HG03378 (cell line): Measurements from ENCODE around the gene CTBP1.

ENCODE experiments used
- ATAC-seq: cut with Tn5 transposase; IDR thresholded peaks from one replicate; pipeline ENCODE4 v1.9.1; 2021; ENCODE audit warnings: mild to moderate bottlenecking, moderate library complexity; ENCODE audit not compliant: unreplicated experiment

Gene CTBP1

DNA sequence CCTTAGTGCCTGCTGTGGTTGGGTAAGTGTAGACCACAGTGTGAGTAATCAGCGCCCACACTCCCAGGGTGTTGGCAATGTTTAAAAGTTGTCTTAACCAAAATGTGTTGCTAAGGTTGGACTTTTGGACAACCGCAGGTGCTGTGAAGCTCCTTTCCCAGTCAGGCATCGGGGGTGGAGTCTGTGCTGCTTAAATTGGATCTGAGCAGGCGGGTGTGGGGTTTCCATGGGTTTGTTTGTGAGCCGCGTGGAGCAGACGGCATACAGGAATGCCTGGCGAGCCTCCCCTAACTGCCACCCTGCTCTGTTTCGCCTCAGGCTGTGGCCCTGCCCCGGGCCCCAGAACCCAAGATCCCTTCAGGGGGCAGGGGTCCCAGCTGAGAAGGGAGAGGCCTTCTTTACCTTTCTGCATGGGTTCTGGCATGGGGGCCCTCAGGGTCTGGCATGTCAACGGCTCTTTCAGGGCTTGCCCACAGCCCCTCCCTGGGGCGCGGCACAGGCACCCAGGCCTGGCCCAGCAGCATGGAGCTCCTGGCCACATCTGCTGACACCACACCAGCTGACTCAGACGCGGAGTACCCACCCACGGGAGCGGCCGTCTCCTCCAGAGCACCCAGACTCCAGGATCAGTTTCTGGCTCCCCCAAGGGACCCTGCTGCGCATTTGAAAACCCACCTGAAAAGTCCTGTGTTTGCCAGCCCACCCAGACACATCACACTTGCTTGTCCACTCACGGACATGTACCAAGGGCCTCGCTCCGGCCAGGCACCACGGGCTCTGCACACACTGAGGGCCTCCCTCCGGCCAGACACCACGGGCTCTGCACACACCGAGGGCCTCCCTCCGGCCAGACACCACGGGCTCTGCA lies 71.4 kb downstream of the CTBP1 start:
- no peak for ATAC-seq

DNA sequence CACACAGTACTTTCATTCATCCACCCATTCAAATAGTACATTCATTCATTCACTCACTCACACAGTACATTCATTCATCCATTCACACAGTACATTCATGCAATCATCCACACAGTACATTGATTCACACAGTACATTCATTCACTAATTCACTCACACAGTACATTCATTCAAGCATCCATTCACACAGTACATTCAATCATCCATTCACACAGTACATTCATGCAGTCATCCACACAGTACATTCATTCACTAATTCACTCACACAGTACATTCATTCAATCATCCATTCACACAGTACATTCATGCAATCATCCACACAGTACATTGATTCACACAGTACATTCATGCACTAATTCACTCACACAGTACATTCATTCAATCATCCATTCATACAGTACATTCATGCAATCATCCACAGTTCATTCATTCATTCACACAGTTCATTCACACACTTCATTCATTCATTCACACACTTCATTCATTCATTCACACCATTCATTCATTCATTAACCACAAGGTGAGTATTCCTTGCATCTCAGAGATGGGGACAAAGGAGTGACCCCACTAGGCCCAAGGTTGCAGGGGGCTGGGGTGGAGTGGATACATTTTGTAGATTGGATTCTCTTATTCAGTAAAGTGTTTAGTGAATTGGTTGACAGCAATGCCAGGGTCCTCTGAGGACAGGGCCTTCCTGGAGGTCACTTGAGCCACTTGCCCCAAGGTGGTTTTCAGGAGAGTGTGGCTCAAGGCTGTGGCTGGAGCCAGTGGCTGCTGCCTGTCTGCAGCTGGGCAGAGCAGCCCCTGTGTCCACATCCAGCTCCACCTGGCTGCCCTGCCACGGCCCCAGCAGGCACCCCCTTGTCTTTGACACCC lies 72.3 kb downstream of the CTBP1 start:
- ATAC-seq, result no peak

DNA sequence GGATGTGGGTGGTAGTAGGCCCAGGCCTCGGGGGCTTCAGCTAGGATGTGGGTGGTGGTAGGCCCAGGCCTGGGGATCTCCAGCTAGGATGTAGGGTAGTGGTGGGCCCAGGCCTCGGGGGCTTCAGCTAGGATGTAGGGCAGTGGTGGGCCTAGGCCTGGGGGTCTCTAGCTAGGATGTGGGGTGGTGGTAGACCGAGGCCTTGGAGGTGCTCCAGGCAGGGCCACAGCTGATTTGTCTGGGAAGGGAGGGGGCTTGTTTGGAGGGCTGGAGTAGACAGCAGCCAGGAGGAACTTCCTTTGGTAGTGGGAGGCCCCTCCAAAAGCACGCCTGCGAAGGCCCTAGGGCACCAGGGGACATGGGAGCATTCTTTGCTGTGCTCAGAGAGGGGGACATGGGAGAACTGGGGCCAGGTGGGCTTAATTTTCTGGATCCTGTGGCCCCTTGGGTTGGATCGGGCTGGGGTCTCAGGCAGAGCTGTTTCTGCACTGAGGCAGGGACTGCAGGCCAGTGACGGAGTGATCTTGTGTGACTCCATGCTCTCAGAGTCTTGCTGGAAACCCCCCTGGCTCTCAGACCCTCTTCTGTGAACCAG lies 73.2 kb downstream of the CTBP1 start:
- no peak for ATAC-seq

DNA sequence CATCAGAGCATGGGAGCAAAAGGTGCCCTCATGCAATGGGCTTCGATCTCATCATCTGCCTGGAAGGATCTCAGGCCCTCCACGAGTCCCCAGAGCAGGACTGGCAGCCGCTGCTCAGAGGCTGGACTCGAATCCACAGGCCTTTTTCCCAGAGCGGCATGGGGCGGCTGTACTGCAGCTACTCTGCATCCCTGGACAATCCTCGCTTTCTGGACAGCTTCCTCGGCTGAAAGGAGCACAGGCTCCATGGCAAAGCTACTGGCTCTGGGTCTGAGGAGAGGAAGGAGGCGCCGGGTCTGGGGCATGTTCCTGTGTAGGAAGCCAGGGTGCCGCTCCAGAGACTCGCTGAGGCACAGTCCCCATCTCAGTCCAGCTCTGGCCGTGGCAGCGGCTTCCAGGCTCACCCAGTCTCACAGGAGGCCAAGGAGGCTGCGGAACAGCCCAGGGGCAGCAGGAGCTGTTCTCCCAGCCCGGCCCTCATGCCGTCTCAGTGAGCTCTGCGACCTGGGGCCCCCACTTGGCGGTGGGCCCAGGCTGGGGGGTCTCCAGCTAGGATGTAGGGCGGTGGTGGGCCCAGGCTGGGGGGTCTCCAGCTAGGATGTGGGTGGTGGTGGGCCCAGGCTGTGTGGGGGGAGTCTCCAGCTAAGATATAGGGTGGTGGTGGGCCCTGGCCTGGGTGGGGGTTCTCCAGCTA lies 73.8 kb downstream of the CTBP1 start:
- ATAC-seq, result no peak

DNA sequence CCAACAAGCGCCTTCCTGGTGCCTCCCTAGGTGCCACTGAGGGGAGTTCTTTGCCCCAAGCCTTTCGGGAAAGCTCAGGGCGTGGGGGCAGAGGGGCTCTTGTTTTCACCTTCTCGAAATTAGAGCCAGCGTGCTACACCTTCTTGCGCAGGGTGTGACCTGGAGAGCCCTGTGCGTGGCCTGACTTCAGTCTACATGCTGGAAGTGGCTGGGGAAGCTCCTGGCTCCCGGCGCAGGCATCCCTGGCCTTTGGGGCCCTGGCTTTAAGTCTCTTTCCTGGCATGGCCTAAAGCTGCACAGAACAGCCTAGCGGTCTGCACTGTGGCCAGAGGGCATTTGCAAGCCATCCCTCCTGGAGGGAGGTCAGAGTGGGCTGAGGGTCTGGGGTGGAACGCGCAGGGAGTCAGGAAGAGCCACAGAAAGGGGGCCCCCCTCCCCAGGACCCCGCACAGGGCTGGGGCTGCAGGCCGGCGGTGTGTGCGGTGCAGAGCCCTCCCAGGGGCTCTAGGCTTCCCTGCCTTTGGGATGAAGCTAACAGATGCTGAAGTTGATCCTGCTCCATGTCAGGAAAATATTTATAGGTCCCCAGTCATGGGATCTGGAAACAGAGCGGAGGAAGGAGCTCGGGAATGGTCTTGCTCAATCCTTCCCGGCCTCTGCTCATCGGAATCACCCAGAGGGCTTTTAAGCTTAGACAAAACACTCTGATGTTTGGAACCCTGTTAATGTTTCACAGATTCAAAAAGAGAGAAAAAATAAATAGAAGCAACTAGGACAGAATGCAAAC lies 75.8 kb downstream of the CTBP1 start:
- ATAC-seq, result no peak

DNA sequence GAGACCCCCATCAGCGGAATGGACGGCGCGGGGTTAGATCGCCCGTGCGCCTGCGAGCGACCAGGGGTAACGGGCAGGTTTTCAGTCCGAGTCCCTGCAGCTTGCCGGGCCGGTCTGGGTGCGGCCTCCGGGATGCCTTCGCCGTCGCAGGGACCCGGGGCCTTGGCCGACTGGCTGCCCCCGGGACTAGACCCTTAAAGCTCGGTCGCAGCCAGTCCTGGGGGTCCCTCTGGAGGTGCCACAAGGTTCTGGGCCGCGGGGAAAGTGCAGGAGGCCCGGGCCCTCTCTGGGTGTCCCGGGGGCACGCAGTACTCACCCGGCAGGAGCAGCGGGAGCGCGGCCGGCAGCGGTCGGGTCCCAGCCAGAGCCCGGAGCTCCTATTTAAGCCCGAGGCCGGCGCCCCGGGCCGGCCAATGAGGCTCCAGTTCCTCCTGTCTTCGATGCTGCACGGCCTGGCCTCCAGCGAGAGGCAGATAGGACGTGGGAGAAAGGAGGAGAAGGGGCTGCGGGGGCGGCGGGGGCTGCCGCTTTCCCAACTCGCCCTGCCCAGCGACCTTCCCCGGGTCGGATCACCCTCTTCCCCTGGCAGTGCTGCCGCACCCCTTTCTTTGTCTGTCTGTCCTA lies 76.6 kb downstream of the CTBP1 start, which contains the start of gene SPON2:
Gene SPON2 (minus strand): TSS at position 356 of the 624 bp plus-strand sequence.
- ATAC-seq, result no peak

DNA sequence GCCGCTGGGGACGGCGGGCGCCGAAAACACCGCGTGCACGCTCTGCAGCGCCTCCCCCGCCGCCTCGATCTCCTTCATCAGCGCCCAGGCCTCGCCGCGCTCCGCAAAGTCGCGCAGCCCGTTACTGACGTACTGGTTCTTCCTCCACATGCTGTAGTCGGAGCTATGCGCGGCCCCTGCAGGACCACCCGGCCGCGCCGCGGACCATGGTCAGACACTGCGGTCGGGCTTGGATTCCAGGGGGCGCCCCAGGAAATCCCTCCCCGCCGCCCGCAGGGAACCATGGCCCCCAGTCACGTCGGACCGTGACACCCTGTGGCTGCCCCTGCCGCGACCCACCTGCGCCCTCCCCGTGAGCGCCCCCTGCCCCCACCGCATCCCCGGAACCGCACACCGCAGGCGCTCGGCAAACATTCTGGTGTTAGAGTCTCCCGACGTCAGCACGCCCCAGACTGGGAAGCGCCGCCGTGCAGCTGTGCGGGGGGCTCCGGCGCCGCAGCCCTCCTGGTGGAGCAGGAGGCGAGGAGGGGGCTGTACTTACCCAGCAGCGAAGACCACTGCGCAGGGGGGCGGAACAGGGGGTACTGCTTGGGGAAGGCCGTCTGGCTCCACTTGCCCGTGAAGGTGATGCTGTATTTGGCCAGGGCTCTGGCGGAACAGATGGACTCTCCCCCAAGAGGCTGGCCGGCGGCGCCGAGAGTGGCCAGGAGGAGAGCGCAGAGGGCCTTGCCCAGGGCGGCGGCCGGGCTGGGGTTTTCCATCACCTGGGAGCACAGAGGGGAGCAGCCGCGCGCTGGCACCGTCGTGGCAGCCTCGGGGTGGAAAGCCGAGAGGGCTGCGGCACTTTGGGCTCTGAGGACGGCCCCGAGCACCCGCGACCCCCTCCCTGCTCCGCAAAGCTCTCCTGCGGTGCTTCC lies 77.4 kb downstream of the CTBP1 start:
- no peak for ATAC-seq

DNA sequence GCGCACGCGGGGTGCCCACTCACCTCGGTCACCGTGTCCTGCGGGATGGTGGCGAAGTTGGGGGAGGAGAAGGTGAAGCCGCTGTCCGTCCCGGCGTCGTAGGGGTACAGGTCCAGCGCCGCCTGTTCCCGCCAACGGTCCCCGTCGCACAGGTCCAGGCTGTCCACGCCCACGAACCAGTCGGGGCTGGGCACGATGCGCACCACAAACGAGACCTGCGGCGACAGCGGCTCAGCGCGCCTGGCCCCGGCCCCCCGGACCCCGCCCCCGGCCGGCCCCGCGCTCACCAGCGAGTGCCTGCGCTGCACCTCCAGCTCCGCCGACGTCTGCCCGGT lies 78.0 kb downstream of the CTBP1 start:
- ATAC-seq, result no peak

DNA sequence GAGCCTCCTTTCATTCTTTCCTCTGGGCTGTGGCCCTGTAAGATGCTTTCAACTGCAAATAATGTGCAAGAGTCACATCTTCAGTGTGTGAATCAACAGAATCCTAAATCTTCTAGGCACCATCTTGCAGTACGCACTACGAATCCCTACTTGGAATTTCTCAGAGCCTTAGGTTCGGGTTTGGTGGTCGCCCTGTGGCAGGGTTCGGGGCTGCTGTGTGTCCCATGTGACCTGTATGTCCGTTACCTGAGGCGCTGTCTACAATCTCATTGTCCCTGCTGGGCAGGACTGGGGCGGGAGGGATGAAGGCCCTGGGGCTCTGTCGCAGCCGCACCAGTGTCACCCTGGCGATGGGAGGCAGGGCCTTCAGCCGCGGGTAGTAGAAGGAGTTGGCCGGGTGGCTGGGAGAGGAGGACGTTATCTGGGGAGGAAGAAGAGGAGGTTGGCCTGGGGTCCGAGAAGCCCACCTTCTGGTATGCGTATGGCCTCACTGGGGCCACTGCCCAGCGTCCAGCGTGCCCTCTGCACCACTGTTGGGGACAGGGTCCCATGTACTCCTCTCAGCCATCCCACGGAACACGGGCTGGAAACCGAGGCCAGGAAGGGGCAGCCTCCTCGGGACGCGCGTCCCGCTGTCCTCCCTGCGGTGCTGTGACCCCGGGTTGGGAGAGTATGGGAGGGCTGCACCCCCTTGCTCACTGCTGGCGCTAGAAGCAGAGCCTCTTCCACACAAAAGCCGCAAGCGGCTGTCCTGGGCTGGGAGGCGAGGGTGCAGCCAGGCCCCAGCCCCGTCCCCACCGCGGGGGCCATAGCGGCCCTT lies 78.6 kb downstream of the CTBP1 start:
- ATAC-seq, result no peak

DNA sequence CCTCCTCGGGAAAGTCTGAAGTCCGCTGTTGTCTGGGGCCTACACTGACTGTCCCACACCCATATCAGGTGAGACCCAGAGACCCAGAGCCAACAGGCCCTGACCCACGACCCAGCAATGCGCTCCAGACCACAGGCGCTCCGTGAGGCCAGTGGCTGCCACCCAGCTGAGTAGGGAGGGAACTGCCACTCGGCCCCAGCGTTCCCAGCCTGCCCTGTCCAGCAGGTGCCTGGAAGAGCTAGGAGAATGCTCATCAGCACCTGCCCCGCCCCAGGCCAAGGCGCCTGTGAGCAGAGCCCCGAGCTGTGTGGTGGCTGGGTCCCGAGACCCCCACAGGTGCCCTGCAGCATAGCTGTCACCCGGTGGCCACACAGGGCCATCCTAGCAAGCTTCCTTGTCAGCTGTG lies 79.2 kb downstream of the CTBP1 start:
- ATAC-seq, result no peak

DNA sequence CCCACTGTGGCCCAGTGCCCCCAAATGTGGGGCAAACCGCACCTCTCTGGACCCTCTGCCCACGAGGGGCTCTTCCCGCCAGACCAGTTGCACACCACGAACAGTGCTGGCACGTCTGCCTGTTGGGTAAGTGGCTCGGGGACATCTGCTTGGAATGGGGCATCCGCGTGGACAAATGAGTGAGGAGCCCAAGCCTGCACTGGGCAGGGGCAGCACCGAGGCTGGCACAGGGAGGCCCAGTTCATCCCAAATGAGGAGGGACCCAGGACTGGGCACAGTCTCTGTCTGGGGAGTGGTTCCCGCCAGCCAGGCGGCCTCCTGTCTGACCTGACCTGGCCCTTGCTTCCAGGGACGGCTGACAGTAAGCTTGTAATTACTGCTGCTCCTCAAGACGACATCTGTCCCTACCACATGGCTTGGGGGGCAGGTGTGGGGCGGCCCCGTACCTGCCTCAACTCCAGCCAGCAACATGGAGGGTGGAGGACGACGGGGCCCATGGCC lies 79.7 kb downstream of the CTBP1 start:
- ATAC-seq, result no peak

DNA sequence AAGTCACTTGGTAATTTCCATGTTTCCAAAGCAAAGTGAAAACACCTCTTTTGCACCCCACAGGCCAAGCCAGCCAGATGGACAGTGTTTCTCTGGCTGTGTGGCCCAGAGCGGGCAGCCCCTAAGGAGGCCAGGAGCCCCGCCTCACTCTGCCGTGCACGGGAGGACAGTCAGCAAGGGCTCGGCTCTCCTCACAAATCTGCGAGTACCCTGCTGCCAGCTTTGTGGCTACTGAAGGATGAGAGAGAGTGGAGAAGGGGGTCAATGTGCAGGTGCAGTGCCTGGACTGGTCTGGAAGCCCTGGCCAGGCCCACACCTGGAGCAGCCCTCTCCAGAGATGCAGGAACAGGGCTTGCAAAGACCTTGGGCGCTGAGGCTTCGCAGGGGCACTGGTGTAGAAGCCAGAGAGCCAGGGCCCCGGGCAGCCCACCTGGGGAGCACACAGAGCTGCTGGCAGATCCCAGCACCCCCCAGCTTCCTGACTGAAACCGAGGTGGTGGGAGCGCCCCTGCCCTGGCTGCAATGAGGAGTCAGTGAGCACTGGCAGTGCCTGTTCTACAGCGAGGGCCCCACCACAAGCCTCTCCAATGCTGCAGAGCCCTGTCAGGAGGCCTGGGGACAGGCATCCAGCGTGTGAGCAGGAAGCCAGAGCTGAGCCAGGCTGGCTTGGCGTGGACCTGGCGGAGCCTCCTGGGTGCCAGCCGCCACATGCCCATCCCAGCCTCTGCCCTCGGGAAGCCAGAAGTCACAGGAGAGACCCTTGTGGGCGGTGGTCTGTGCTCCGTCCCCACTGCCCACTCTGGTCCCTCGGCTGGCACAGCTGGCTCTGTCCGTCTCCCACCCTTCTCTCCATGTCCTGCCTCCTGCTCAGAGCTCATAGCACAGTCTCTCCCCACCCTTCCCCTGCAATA lies 80.5 kb downstream of the CTBP1 start:
- no peak for ATAC-seq

DNA sequence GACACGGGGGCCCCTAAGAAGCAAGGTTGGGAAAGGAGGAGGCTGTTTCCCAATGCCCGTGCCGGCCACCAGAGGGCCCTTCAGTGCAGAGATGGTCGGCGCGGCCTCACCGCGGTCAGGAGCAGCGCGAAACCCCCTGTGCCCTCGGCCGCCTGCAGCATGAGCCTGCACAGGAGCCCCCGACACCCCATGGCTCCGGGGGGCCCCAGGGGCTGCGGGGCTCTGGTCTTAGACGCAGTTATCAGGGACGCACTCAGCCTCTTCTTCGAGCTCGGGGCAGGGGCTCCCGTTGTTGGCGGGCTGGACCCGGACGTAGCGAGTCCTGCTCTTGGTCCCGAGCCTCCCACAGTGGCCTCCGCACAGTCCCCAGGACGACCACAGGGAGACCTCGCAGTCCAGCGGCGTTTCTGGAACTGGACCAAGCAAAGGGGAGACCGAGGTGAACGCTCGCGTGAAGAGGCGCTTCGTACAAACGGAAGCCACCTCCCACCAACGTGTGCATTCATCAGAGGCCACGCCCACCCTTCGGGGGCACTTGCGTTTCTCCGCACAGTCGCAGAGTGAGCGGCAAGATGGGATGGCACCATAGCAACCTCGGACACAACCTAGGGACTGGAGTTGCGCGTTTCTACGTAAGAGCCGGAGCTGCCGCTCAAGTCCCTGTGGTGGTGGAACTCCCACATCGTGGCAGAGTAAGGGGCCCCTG lies 81.5 kb downstream of the CTBP1 start:
- ATAC-seq, result peak; percentile 72

DNA sequence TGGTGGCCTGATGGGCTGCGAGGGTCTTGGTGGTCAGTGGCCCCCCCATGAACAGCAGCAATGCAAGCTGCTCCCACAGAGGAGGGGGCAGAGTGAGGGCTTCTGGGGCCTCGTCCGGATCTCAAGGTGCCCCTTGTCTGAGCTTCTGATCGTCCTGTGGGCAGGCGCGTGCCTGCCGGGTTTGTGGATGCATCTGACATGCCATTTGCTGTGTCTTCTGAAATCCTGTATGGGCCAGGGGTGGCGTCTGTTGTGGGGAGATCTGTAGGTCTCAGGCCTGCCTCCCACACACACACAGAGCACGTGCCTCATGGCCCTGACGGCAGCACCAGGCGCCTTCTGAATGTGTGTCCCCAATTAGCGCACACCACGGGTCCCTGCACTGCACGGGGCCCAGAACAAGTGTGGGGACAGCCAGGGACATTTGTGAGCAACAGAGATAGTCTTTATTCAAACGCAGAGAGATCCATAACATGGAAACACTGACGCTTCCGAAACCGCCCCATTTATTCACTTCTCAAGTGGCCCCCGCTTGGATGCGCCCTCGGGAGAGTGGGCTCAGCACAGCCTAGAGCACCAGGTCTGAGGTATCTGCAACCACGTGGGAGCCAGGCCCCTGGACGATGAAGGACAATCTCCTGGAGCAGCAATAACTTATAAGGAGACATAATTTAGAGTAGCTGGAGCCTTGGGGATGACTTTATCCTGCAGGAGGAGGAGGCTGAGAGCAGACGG lies 82.3 kb downstream of the CTBP1 start:
- peak; percentile 16 for ATAC-seq

DNA sequence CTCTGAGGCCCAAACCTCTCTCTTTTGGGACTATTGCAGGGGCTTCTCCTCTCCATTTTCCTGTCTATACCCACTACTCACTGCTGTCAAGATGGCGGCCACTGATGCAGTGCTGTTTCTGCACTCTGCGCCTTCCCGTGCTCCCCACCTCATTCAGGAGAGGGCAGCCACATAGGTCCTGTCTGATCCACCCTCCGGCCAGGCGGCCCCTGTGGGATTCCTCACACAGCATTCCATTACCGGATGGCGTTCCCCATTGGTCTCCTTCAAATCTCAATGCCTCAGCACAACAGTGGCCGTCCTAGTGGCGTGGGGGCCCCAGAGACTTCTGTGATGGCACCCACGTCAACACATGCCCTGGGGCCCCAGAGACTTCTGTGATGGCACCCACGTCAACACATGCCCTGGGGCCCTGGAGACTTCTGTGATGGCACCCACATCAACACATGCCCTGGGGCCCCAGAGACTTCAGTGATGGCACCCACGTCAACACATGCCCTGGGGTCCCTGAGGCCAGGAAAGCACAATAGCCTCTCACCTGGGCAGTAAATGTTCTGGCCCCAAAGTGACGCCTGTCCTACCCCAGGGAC lies 83.9 kb downstream of the CTBP1 start:
- ATAC-seq, result no peak
